HEK293T (cell line): ENCODE results near the gene KRT84.

Source experiments
- BHLHE40 ChIP-seq: fragments of 450-650 bp; IDR thresholded peaks from 2 replicates; pipeline ENCODE4 v1.6.1; 2016; ENCODE audit warnings: mild to moderate bottlenecking, moderate library complexity, borderline replicate concordance
- ELF4 ChIP-seq: fragments of 450-650 bp; IDR thresholded peaks from 2 replicates; pipeline ENCODE4 v1.6.1; 2017; ENCODE audit warnings: antibody characterized with exemption
- FOXA1 ChIP-seq: fragments of 450-650 bp; IDR thresholded peaks from 2 replicates; pipeline ENCODE4 v1.6.1; 2016; ENCODE audit warnings: mild to moderate bottlenecking
- FOXK2 ChIP-seq: fragments of 450-650 bp; IDR thresholded peaks from 2 replicates; pipeline ENCODE4 v1.6.1; 2016; ENCODE audit warnings: mild to moderate bottlenecking
- FOXM1 ChIP-seq: fragments of 450-650 bp; IDR thresholded peaks from 2 replicates; pipeline ENCODE4 v1.6.1; 2017; ENCODE audit warnings: mild to moderate bottlenecking, borderline replicate concordance
- HDGF ChIP-seq: fragments of 450-650 bp; IDR thresholded peaks from 2 replicates; pipeline ENCODE4 v1.6.1; 2017; ENCODE audit warnings: antibody characterized with exemption, borderline replicate concordance
- LEF1 ChIP-seq: fragments of 450-650 bp; IDR thresholded peaks from 2 replicates; pipeline ENCODE4 v1.6.1; 2017; ENCODE audit warnings: mild to moderate bottlenecking, borderline replicate concordance
- NFRKB ChIP-seq: fragments of 450-650 bp; IDR thresholded peaks from 2 replicates; pipeline ENCODE4 v1.6.1; 2016; ENCODE audit warnings: mild to moderate bottlenecking, moderate library complexity
- PKNOX1 ChIP-seq: fragments of 450-650 bp; IDR thresholded peaks from 2 replicates; pipeline ENCODE4 v1.6.1; 2016
- SP1 ChIP-seq: fragments of 450-650 bp; IDR thresholded peaks from 2 replicates; pipeline ENCODE4 v1.6.1; 2017
- SUZ12 ChIP-seq: fragments of 450-650 bp; IDR thresholded peaks from 2 replicates; pipeline ENCODE4 v1.6.1; 2016; ENCODE audit warnings: mild to moderate bottlenecking
- ZNF384 ChIP-seq: fragments of 450-650 bp; IDR thresholded peaks from 2 replicates; pipeline ENCODE4 v1.6.1; 2016

DNA sequence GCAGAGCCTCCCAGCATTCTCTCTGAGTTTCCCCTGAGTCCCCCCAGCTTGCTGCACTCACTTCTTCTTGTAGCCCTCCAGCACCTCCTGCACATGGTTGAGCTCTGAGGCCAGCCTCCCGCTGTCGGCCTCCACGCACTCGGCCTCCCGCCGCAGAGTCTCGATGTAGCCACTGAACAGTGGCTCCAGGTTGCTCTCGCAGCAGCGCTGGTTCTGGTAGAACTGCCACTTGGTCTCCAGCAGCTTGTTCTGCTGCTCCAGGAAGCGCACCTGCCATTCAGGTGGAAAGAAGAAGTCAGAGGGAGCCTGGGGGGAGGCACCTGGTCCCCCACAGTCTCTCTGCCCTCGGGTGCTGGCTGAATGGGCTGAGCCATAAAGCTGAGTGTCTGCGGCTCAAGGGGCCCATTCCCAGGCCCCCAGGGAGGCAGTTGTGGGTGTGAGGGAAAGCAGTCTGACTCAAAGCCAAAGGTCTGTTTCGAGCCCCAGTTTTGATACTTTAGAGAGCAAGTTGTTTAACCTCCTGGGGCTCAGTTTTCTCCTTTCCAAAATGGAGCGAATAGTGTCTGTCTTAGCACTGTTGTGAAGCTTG, 20.5 kb downstream of the KRT84 start:
- no peak for TF ChIP-seq FOXM1
- no peak for TF ChIP-seq SP1
- no peak for TF ChIP-seq PKNOX1
- TF ChIP-seq ELF4: no peak
- no peak for TF ChIP-seq NFRKB
- TF ChIP-seq BHLHE40: no peak
- TF ChIP-seq FOXK2: no peak
- TF ChIP-seq LEF1: no peak
- TF ChIP-seq SUZ12: no peak
- TF ChIP-seq ZNF384: no peak
- no peak for TF ChIP-seq HDGF
- no peak for TF ChIP-seq FOXA1
